HG02884 (cell line): ENCODE measurements around the gene ZNF786.
"Not testable (repeated sequence)": the region's sequence is repeated elsewhere in the genome, so short reads cannot be mapped to it uniquely, and the experiment has no call there.

ENCODE experiments used
- ATAC-seq: cut with Tn5 transposase; IDR thresholded peaks from one replicate; pipeline ENCODE4 v1.9.1; 2021; ENCODE audit warnings: mild to moderate bottlenecking, moderate library complexity; ENCODE audit not compliant: unreplicated experiment

ZNF786 gene

DNA sequence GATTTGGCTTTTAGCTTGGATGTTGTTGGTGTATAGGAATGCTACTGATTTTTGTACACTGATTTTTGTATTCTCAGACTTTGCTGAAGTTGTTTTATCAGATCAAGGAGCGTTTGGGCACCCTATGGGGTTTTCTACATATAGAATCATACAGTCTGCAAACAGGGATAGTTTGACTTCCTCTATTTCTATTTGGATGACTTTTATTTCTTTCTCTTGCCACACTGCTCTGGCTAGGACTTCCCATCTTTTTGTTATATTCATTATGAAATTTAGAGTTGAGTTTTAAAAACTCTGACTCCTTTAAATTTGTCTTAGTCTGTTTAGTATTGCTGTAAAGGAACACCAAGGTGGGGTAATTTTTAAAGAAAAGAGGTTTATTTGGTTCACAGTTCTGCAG is 4.7 kb downstream of the ZNF786 start:
- ATAC-seq: no peak

DNA sequence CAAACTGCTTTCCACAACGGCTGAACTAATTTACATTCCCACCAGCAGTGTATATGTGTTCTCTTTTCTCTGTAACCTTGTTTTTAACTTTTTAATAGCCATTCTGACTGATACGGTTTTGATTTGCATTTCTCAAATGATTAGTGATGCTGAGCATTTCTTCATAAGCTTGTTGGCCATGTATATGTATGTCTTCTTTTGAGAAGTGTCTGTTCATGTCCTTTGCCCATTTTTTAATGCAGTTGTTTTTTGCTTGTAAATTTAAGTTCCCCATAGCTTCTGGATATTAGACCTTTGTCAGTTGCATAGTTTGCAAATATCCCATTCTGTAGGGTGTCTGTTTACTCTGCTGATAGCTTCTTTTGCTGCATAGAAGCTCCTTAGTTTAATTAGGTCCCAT is 6.1 kb downstream of the ZNF786 start:
- ATAC-seq: no peak

DNA sequence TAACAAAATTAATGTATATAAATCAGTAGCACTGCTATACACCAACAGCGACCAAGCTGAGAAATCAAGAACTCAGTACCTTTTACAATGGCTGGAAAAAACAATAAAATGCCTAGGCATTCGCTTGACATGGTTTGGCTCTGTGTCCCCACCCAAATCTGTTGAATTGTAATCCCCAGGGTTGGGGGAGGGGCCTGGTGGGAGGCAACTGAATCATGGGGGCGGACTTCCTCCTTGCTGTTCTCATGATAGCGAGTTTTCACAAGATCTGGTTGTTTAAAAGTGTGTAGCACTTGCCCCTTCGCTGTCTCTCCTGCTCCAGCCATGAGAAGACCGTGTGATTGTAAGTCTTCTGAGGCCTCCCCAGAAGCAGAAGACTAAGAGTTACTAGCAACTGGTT is 8.6 kb downstream of the ZNF786 start:
- no peak for ATAC-seq

DNA sequence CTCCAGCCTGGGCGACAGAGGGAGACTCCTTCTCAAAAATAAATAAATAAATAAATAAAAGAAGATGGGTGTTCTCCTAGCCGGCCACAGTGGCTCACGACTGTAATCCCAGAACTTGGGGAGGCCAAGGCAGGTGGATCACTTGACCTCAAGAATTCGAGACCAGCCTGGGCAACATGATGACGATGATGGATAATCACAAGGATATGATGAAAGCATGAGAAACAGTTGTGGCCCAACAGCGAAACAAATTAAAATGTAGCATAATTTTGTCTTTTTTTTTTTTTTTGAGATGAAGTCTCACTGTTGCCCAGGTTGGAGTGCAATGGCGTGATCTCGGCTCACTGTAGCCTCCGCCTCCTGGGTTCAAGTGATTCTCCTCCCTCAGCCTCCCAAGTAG is 12.9 kb downstream of the ZNF786 start:
- ATAC-seq: no peak

DNA sequence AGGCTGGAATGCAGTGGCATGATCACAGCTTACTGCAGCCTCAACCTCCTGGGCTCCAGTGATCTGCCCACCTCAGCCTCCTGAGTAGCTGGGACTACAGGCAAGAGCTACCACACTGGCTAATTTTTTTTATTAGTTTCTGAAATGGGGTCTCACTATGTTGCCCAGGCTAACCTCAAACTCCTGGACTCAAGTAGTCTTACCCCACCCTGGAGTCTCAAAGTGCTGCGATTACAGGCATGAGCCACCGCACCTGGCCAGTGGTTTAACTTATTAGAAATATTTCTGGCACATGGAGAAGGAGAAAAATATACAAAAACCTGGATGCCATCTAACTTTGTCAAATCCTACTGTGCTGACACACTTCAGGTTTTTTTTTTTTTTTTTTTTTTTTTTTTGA is 15.2 kb downstream of the ZNF786 start:
- no peak for ATAC-seq

DNA sequence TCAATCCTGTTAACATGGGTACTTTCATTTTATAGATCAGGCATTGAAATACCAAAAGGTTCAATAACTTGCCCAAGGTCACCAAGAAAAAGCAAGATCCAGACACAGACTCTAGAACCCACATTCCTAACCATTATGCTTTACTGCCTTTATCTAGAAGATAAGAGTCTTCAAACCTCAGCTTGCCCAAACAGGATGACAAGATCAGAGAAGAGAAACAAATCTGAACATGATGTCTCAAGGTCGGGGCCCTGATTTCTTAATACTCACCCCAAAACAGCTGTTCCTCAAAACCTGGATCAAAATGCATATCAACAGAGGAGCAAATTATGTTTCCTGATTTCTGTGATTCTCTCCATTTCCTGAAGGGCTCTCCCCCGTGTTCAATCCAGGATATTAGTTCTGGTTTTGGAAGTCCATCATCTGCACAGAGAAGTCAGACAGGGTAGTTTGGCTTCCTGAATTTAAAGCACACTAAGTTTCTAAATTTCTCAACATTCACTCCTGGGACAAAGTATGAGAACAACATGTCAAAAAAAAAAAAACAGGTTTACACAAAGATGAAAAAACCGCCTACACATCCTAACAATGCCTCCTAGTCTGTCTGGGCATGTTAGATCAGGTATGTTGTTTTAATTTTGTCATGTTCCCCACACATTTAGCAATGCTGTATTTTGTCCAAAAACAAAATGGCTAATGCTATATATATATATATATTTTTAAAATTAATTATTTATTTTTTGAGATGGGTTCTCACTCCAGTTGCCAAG is 16.2 kb downstream of the ZNF786 start:
- ATAC-seq: no peak

DNA sequence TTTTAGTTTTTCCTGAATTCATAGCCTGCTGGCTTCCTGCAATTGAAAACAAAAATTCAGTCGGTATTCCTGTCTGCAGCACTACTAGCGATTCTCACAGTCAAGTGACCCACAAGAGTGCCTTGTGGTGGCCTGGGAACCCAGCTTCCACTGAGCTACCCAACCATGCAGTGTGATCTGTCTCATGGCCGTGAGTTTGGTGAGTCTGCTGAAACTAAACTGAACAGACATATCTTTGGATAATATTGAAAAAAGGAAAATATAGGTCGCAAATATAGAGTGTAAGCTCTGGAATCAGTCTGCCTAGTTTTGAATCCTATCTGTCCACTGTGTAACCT is 18.1 kb downstream of the ZNF786 start:
- no peak for ATAC-seq

DNA sequence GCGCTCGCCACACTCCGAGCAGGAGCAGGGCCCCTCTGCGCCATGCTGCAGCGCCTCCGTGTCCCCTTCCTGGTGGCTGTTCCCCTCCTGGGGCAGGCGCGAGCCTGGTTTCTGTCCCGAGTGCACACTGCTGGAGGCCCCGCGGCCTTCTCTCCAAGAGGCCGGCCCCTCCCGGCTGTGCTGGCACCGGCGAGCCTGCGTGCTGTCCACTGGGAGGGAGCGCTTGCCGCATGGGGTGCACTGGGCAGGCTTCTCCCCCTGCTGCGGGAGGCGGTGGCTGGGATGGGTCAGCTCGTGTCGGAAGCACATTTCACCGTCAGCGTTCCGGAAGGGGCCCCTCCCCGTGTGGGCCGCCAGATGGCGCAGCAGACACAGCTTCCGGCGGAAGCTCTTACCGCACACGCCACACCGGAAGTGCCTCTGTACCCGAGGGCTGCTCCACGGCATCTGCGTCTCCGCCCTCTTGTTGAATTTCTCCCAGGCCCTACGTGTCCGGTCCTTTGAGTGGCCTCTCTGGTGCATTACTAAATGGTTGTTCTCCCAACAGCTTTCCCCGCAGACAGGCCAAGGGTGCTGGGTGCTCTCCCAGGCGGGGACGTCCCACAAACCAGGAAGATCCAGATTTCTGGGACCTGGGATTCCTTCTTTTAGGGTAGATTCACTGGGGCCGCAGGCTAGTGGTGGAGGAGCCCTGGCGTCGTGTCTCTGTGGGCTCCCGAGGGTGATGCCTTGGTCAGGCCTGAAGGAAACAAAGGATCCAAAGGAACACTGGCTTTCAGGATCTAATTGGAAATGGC is 18.7 kb downstream of the ZNF786 start:
- ATAC-seq: no peak

DNA sequence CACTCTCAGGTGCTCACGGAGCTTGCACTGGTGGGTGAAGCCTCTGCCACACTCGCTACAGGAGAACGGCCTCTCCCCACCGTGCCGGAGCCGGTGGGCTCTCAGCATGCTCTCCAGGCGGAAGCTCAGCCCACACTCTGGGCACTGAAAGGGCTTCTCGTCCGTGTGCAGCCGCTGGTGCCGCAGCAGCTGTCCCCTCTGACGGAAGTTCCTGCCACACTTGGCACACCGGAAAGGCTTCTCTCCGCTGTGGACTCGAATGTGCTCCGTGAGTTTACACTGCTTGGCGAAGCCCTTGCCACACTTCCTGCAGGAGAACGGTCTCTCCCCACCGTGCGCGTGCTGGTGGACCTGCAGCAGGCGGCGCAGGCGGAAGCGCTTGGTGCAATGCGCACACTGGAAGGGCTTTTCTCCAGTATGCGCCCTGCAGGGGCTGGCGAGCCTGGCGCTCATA is 19.3 kb downstream of the ZNF786 start:
- ATAC-seq: no peak

DNA sequence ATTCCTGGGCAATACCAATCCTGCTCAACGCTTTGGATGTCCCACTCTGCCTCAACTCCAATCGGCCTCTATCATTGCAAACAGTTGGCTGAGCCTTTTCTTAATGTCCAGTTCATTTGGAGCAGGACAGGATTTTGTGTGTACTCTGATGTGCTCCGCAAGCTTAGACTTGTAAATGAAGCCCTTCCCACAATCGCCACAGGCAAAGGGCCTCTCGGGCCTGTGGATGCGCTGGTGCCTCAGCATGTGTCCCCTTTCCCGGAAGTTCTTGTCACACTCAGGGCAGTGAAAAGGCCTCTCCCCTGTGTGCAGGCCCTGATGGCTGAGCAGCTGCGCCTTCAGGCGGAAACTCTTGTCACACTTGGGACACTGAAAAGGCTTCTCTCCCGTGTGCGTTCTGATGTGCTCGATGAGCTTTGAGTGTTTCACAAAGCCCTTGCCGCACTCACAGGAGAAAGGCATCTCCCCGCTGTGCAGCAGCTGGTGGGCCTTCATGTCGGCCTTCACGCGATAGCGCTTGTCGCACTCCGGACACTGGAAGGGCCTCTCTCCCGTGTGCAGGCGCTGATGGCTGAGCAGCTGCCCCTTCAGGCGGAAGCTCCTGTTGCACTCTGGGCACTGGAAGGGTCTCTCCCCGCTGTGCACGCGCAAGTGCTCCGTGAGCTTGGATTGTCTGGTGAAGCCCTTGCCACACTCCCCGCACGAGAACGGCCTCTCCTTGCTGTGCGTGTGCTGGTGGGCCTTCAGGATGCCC is 20.0 kb downstream of the ZNF786 start:
- ATAC-seq: no peak

DNA sequence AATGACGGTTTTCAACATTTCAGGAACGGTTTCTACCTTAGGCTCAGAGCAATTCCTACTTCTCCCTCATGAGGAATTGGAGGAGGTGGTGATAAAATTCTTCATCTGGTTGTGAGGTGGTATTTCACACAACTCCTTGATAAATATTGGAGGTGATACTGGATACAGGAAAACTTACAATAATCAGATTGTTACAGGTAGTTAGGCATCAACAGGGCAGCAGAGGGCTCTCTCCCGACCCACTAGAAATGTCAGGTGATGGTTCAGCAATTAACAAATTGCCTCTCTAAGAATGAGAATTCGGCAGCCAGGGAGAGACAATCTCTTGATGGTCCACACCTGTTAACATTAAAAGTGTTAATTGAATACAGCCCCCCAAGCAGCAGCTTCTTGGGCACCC is 22.6 kb downstream of the ZNF786 start:
- no peak for ATAC-seq

DNA sequence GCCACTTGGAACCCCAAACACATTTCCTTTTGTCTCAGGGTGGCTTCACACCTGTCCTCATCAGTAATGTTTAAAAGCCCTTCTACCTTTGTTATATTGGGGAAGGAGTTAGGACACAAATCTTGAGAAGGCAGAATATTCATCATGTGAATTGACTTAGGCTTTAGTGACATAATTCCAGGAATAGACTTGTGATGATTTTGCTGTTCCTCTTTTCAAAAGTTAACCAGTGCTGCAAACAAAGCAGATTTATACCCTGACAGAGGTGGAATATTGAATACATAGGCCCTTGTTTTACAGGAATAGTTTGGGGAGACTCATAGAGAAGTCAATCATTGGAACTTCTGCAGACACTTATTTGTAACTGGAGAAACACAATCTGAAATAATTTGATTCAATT is 27.0 kb downstream of the ZNF786 start:
- no peak for ATAC-seq

DNA sequence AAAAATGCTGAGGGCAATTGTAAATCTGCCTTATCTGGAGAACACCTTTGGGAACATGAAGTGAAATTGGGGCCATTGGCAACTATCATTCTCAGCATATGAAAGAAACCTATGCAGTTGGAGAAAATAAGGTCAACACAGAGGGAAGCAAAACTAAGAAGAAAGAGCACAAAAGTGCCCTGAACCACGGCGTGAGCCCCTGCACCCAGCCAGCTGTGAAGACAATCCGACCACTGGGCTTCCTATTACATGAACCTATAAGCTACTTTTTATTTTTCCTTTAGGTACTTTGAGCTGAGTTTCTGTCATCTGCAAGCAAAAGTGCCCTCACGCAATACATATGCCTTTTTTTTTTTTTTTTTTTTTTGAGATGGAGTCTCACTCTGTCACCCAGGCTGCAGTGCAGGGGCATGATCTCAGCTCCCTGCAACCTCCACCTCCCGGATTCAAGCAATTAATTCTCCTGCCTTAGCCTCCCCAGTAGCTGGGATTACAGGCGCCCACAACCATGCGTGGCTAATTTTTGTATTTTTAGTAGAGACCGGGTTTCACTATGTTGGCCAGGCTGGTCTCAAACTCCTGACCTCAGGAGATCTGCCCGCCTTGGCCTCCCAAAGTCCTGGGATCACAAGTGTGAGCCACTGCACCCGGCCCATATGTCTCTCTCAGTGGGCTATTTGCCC is 28.2 kb downstream of the ZNF786 start:
- ATAC-seq: not testable (repeated sequence)

DNA sequence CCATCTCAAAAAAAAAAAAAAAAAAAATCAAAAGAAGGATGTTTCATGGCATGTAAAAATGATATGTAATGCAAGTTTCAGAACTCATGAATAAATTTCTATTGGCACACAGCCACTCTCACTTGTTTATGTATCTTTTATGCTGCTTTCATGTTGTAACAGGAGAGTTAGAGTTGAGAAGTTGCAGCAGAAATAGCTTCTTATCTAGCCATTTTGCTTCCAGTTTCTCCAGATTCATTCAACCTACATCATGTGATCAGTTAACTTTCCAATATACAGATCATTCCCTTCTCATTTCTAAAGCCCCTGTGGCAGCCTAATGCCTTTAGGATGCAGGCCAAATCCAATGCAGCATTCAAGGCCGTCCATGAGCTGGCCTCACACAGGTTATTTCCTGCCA is 30.4 kb downstream of the ZNF786 start:
- ATAC-seq: no peak

DNA sequence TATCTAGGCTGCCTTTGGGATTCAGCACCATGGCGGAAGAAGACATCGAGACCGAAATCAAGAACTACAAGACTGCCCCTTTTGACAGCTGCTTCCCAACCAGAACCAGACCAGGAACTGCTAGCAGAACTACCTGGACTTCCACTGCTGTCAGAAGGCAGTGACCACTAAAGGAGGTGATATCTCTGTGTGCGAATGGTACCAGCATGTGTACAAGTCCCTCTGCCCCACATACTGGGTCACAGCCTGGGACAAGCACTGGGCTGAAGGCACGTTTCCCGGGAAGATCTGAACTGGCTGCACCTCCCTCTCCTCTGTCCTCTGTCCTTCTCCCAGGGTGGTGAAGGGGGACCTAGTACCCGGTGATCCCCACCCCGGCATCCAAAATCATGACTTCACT is 36.6 kb downstream of the ZNF786 start:
- no peak for ATAC-seq

DNA sequence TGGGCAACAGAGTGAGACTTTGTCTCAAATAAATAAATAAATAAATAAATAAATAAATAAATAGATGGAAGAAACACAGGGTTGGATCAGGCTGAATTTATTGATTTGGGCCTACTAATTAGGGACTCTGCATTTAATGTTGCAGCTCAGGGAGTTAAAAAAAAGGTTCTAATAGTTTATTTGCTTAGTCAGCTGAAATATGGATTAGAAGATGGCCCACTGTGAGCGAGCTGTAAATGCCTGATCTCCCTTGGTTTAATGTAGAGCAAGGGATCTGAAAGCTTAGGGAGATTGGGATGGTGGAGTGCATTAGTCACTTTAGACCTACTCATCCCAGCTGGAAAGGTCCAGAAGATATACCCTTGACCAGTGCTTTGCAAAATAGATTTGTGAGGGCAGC is 37.1 kb downstream of the ZNF786 start:
- ATAC-seq: no peak

DNA sequence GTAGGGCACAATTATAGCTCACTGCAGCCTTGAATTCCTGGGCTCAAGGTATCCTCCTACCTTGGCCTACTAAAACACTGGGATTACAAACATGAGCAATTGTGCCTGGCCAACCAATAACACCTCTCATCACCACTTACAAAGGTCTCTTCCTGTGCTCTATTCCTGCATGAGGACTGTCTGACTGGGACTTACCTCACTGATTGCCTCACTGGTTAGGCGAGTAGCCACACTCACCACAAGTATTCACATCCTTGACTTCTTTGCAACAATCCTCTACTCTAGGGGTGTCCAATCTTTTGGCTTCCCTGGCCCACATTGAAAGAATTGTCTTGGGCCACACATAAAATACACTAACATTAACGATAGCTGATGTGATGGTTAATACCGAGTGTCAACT is 39.6 kb downstream of the ZNF786 start:
- ATAC-seq: no peak

DNA sequence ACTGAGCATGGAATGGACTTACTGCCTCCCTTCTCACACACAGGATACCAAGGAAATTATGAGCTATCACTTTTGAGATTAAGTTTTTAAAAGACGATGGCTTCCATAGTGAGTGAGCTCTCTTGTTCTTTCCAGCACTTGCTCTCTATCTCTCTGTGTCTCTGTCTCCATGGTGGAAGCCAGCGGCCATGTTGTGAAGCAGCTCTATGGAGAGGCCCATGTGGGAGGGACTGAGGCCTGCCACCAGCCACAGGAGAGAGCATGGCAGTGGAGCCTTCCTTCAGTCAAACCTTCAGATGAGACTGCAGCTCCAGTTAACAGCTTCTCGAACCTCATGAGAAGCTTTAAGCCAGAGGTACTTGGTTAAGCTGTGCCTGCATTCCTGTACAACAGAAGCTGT is 41.7 kb downstream of the ZNF786 start:
- ATAC-seq: no peak

DNA sequence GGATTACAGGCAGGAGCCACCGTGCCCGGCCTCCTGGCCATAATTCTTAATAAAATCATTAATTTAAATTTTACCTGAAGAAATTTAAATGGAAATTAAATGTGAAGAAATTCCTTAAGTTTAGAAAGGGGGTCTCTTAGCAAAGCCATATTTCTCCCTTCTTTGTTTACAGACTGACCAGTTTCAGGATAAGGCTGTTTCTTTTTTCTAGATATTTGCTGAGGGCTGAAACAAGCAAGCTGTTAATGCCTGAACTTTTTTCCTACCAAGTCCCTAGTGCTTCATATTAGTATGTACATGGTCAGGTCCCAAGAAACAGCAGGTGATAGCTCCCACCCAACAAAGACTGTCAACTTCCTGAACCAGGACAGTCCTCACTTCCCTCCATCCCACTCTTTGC is 44.1 kb downstream of the ZNF786 start:
- no peak for ATAC-seq

DNA sequence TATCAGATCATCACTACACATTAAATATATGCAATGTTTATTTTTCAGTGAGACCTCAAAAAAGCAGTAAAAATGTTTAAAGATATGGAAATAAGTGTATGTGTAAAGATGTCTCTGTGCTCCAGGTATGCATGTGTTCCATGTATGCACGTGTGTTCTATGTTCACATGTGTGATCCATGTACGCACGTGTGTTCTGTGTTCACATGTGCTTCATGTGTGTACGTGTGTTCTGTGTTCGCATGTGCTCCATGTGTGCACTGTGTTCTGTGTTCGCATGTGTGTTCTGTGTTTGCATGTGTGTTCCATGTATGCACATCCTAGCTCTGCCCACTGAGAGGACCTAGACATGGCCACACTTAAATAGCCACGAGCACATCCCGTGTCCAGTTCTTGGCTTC is 46.6 kb downstream of the ZNF786 start:
- ATAC-seq: no peak

DNA sequence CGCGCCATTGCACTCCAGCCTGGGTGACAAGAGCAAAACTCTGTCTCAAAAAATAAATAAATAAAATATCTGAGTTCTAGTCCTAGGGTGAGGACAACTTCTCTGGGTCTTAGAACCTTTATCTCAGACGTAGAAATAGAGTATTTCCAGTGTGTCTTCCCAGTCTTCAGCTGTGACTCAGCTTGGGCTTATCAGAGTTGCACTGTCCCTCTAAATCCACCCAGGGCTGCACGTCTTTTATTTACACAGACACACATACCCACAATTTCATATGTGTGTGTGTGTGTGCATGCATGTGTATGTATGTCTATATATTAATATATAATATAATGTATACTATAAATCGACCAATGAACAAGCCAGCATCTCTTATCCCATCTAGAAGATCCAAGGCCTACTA is 49.2 kb downstream of the ZNF786 start:
- ATAC-seq: no peak
